Right forelimb (tissue), 1 donor: ENCODE data around the gene RIPK1.
A peak's percentile ranks its signal among the peaks of the same experiment; 100 is the strongest.

Experiments
- DNase-seq: peaks from one replicate; pipeline ENCODE4 v3.0.0-alpha.2; 2018

The RIPK1 gene

DNA sequence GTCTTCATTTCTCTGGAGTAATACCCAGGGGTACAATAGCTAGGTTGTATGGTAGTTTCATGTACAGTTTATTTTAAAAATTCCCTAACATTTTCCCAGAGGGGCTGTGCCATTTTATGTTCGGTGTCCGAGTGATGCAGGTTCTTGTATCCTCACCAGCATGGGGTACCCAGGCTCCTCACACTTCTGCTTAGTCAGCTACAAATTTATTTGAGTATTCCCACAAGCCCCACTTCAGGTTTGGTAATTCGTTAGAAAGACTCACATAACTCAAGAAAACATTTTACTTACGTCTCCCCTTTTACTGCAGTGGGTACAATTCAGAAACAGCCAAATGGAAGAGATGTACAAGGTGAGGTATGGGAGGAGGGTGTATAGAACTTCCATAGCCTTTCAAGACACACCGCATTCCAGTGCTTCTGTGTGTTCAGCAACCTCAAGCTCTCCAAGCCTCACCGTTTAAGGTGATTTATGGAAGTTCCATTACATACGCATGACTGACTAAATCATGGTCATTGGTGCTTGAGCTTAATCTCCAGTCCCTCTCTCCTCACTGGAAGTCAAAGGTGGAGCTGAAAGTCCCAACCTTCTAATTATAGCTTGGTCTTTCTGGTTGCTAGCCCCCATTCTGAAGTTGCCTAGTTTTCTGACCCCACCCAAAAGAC, 18.1 kb downstream of the RIPK1 start:
- DNase-seq: no peak

DNA sequence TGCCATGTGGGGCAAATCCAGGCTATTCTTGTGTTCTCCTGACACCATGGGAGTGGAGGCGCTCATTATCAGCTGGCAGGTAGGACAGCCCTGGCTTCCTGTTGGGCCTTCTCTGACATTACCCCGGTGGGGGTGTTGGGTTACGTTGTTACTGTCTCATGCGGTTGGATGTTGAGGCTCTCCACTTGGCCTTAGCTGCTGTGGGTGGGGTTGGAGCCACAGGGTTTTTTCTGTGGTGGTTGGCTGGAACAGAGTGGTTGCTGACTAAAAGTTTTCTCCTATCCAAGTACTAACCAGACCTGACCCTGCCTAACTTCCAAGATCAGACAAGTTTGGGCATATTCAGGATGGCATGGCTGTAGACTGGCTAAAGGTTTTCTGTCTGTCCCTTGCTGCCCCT, 20.2 kb downstream of the RIPK1 start:
- no peak for DNase-seq

DNA sequence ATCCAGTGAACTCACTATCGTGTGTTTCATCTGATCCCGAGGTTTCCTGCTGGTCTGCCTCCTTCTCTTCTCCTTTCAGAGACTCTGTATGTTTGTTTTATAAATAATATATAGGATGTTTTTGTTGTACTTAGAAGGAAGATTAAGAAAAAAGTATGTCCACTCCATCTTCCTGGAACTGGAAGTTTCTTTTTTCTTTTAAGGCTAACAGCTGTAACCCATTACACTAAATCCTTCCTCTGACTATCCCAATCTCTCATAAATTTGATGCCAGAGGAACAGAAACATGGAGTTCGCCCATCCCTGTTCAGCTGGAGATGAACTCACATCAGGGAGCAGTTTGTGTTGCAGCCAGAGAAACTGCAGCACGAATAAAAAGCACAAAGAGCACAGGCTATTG, 20.7 kb downstream of the RIPK1 start:
- no peak for DNase-seq

DNA sequence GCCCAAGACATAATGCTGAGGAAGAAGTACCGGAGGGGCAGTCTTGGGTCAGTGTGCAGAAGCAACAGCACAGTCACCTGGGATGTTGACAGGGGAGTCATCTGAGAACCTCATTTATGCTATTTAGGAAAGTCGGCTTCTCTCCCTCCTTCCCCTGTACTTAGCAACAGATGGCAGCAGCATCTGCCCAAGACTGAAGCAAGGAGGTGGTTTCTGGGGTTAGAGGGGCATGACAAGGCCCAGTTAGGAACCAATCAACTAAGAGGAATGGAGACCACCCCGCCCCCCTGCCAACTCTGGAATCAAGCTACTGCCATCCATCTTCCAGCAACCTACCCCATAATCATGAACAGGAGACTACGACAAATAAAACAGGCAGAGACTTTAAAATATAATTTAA, 21.7 kb downstream of the RIPK1 start:
- DNase-seq: no peak

DNA sequence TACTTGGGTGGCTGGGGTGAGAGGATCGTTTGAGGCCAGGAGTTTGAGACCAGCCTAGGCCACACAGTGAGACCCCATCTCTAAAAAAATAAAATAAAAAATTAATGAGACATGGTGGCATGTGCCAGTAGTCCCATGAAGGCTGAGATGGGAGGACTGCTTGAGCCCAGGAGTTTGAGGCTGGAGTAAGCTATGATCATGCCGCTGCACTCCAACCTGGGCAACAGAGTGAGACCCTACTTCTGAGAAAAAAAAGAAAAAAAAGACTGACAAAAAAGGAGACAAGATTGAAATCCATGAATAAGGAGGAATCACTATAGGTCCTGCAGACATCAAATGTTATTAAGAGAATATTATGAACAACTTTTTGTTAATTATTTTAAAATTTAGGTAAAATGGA, 26.5 kb downstream of the RIPK1 start:
- no peak for DNase-seq

DNA sequence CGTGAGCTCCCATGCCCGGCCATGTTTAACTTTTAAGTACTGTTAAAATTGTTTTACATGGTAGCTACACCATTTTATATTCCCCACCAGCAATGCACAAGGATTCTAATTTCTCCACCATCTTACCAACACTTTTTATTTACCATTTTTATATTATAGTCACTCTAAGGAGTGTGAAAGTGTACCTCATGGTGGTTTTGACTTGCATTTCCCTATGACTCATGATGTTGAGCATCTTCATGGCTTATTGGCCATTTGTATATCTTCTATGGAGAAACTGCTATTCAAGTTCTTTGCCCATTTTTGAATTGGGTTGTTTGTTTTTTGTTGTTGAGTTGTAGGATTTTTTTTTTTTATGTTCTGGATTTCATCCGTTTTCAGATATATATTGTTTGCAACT, 34.6 kb downstream of the RIPK1 start:
- DNase-seq: no peak

DNA sequence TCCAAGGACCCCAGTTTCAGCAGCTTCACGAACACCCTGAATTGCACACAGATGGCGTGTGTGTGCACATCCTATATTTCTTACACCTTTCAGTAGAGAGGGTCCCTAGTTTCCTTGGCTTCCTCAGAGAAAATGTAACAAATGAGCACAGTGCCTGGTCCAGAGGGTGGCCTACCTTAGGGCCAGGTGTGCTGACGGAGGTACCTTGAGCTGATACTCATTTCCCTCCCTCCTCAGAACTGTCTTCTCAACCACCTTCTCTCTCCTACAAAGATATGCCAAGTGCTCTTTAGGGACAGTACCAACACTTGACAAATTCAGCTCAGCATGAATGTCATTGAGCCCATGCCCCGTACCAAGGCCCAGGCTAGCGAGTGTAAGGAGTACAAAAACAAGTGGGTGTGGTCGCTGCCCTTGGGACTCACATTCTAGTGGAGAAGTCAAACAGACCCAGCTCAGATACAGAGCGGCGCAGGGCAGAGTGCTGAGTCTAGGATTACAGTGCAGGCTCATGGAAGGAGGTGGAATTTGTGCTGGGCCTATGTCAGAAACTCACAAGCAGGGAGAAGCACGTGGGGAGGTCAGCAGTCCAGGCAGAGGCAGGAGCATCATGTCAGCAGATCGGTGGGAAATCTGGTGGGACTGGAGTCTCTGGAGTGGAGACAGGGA, 40.6 kb downstream of the RIPK1 start:
- DNase-seq: no peak

DNA sequence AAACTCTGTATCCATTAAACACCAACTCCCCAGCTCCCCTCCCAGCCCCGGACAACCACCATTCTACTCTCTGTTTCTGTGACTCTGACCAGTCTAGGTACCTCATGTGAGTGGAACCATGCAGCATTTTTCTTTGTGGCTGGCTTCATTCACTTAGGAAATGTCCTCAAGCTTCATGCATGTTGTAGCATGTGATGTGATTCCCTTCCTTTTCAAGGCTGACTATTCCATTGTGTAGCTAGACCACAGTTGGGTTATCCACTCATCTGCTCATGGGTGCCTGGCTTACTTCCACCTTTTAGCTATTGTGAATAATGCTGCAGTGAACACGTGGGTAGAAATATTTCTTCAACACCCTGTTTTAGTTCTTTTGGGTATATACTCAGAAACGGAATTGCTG, 41.5 kb downstream of the RIPK1 start:
- no peak for DNase-seq

DNA sequence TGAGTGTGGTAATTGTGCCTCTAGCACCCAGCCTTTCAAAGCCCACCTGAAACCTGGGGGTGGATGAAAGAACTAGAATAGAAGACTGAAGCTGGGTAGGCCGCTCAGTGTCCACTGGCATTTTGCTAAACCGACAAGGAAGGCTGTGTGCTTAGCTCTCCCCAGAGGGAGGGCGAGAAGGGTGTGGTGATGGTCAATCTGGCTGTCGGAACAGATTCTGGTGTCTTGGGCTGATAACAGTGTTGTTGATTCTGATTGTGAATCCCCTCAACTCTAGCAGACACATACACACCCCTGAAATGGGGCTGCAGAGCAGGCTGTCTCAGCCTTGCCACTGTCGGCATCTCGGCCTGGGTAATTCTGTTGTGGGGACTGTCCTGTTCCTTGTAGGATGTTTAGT, 46.1 kb downstream of the RIPK1 start:
- DNase-seq: no peak

DNA sequence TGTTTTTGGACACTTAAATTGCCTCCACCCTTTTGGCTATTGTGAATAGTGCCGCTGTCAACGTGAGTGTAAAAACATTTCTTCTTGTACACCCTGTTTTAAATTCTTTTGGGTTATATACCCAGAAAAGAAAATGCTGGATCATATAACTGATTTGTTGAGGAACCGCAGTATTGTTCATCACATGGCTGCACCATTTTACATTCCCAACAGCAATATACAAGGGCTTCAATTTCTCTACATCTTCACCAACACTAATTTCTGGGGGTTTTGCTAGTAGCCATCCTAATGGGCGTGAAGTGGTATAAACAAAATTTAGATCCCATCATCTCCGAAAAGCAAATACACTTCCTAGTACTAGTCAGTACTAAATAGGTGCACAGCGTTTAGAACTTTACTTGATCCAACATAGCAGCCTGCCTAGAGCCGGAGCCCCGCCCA, 49.6 kb downstream of the RIPK1 start:
- DNase-seq: no peak

DNA sequence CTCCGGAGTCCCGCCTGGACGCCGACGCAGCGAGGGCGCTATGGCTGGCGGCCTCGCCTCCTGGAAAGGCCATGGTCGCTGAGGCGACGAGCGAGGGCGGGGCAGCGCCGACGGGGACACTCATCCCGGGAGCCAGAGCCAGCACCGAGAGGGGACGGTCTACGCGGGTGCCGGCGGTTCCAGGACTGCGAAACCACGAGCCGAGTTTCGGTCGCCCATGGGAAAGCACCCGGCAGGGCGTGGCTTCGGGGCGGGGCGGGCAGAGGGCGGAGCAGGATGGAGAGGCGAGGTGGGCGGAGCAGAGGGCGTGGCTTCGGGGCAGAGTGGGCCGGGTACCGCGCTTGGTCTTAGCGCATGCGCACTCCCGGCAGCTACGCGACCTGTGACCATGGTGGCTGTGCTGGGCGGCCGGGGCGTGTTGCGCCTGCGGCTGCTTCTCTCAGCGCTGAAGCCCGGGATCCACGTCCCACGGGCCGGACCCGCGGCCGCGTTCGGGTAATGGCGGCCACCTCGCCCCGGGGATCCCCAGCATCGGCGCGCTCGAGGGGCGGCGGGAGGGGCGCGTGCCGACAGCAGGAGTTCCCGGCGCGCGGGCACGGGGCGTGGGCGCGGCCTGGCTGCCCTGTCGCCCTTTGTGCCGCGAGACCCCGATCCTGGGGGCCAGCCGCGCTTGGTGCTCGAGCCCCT, 50.2 kb downstream of the RIPK1 start, which contains the start of gene BPHL:
Gene BPHL (plus strand): TSS at position 359 of the 687 bp plus-strand sequence. CDS start 30 bp downstream, at position 389.
- peak; percentile 99 for DNase-seq

DNA sequence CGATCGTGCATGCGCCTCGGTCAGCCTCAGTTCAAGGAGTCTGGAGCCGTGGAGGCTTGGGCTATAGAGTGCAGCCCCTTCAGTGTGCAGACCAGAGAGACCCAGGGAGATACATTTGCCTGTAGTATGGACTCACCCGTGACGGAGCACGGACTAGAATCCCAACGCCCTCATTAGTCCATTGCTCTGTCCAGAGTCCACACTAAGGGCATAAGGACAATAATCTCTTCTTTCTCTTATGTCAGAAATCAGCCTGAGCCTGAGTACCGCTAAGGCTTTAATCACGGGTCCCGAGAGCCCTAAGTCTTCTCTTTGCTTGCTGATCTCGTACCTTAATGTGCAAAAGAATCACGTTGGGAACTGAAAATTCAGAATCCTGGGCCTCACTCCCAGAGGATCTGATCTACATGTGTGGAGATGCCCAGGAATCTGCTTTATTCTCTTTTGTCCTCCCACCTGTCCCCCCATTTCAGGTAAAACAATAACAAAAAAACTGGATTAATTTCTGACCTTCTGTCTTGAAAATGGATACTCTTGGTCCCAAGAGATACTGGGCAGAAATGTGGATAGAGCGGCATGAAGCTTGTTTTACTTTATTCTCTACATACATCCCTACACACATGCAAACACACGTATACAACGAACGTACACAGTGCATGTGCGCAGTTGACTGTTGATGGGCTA, 50.9 kb downstream of the RIPK1 start:
- DNase-seq: no peak

DNA sequence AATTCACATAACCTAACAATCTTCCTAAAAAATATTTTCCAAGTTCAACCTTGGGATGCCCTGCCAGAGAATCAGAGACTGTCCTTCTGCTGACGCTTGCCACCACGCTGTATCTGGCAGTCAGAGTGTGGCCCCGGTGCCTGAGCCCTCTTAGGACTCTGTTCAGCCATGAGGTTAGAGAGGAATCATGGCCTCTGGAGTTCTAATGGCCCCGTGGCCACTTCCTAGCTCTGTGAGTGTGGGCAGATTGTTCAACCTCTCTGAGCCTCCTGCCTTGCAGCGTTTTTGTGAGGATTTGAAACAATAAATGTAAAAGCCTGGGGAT, 52.4 kb downstream of the RIPK1 start:
- DNase-seq: no peak

DNA sequence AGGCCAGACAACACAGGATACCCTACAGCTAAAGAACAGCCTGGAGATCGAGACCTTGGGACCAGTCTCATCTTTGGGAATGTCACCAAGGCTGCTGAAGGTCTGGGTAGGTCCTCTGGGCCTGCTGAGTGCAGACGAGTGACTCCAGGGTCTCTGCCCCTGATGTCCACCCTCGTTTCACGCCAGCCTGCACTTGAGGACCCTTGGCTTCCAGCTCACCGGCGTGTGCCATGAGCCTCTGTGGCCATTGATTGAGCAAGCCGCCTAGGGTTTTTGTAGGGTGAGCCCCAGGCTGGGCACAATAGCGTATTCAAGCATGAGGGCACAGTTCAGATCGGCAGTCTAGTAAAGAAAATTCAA, 54.5 kb downstream of the RIPK1 start:
- DNase-seq: no peak

DNA sequence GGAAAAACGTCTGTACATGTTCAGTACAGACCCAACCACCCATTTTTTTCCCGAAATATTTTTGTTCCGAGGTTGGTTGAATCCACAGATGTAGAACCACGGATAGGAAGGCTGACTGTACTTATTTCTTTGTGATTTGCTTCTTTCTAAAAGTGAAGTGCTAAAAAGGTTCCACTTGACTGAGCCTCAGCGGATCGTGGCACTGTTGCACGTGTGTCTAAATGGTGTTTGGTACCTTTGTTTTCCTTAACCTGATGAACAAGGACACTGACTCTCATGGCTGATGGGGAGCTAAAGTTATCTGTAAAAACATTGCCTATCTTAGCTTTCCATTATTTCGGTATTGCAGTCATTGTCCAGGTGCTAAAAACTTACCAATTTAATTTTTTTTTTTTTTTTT, 56.4 kb downstream of the RIPK1 start:
- DNase-seq: no peak

DNA sequence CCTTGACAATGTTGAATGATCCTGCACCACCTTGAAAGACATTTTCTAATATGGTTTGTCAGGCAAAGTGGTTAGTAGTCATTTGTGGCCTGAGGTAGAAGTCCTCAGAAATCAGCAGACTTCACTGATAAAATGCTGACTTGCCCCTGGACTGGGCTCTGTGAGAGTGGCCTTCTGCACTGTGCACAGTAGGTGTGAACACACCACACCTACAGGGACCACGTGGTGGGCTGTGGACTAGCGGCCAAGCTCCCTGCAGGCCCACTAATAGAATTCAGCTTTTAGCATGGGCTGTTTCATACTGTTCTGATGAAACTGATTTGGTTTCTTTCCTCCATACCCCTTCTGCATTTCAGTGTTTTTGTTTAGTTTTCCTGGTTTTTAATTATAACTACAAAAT, 57.5 kb downstream of the RIPK1 start:
- no peak for DNase-seq

DNA sequence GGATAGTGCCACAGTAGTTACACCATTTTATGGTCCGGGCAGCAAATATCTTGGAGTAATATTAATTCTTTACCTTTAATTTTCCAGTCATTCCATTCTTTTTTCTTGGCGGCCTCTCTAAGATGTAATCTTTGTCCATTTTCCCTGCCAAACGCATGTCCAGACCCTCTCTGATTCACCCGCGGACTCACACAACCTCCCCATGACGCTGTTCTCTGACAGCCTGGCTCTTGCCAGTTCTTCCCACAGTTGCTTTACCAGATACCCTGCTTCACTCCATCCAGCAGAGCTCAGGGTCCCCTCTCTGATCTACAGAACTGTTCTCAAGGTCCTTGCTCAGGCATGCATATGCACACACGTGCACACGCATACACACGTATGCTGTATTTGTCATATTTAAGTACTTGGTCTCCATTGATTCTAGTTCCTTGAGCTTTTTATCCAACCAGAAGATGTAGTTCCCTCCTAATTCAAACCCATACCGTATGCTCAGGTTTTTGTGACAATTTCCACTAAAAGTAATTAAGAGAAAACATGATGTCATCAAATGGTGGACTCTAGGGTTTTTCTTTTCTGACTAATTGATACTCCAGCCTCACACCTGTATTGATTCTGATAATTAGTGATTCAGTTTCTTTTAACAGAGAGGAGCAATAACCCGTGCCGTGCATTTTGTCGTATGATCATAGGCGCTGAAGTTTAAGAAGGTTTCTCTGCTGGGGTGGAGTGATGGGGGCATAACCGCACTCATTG, 60.2 kb downstream of the RIPK1 start:
- DNase-seq: no peak

DNA sequence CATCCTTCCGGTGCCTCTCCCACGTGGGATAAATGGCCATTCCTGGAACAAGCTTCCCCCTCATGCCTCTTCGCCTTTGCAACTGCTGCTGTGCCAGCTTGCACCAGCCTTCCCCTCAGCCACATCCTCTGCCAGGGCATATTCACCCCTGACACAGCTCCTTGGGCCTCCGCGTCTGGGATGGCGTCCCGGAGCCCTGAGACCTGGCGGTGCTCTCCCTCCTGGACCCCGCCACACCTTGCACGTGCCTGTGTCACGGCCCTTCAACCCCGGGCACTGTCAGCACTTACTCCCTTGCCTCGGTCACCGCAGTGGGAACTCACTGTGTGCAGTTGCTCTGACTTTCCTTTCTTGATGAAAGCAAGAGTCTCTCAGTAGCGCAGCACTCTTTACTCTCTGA, 63.4 kb downstream of the RIPK1 start:
- no peak for DNase-seq

DNA sequence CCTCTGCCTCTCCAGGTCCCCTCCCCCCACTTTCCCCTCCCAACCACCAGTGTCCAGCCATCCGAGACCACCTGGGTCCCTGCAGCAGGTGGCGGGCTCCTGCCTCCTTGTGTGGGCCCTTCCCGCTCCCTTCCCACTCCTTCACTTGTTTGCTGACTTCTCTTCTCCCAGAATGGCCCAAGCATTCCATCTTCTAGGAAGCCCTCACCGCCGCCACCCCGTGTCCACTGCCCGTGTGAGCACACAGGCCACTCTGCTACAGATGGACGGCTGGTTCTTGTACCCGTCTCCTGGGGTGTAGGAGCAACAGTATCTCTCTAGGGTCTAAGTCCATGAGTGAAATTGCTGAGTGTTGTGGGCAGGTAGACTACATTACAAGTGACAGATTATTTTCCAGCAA, 65.2 kb downstream of the RIPK1 start:
- DNase-seq: no peak

DNA sequence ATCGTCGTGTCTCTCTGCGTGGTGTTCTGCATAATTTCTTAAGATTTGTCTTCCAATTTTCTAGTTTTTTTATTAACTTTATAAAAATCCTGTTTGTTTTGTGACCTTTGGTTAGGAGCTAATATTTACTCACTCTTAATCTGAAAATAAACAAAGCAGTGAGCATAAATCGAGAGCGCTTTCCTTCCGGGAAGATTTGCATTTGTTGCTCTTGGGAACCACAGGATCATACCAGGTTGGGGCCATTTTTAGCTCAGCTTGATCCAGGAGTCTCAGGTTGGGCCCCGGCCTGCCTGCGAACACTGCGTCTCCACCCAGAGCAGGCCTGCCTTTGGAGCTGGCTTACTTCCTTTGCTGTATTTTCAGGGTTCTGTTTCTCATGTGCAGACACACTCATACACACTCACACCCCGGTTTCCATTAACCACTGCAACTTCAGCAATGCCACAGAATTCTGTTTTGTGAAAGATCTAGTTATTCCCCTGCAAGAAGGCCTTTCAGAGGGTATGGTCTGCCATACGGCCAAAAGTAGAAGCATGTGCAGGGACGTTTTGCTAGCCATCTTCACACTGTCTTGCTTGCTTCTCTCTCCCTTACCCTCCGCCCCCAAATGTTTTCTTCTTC, 67.5 kb downstream of the RIPK1 start:
- DNase-seq: no peak

DNA sequence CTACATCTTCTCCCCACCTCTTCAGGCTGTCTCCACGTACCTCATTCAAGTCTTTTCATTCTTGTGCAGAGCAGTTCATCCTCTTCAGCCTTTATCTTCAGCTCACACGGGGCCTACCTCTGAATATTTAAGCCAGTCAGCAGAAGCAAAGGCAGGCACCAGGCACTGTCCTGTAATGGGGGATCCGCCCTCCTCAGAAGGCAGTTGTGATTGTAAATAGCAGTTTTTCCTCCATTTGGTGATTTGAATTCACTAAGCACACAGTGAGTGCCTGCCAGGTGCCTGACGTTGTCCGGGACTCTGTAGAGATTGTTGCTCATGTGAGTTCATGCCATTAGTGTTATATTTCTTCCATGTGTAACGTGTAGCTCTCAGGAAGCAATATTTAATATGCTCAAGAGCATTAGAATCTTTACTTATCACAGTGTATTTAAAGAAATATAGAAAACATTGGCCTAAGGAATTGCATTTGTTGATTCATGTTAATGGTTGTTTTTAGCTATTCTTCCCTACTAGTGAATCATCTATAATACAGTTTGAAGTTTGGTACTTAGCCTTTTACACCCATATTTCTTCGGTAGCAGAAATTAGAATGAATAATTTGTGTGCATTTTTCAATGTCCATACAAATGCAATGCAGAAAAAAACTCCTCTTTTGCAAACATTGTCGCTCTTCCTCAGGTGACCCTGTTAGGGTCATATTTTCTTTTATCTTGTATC, 68.2 kb downstream of the RIPK1 start:
- DNase-seq: no peak
